Measurements from ENCODE around the gene OR2K2. TPM values are rescaled to one million over a fixed set of nuclear protein-coding genes. Genes with fewer than 3 reads are reported as not detected.

OR2K2 gene
- total and polyA plus RNA-seq, 9 of the 15 experiments (the other 6 are each of a cell fraction or from before 2014, with no cell fraction given), result not detected

DNA sequence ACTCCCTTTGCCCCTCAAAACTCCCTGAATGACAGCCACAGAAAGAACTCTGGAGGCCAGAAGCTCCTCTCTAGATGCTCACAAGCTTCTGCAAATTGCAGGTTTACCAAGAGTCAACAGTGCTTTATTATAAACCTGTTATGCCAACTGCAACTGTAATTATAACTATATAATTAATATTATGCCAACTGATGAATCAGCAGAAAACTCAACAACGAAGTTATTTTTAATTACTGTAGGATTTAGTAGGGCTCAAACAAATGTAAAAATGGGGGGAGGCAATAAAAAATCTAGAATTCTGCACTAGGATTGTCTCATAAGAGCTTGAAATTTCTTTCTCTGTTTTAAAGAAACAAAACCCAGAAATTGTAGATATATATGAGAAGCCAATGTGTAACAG, 37.0 kb upstream of the OR2K2 start (continued):
- TF ChIP-seq, protein P1, sequence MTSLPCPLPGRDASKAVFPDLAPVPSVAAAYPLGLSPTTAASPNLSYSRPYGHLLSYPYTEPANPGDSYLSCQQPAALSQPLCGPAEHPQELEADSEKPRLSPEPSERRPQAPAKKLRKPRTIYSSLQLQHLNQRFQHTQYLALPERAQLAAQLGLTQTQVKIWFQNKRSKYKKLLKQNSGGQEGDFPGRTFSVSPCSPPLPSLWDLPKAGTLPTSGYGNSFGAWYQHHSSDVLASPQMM (CRISPR knock-in tag; IDR thresholded peaks at IDR 0.05), result no peak
- TF ChIP-seq ZNF324 (CRISPR knock-in tag; IDR thresholded peaks at IDR 0.05), result no peak
- no peak for TF ChIP-seq TAF9B (IDR thresholded peaks at IDR 0.05; ENCODE audit: partially characterized antibody)
- TF ChIP-seq XRCC4 (IDR thresholded peaks at IDR 0.05; ENCODE audit: extremely low read depth, insufficient read depth, insufficient read length), result no peak
- TF ChIP-seq PHB (CRISPR knock-in tag; IDR thresholded peaks at IDR 0.05), result no peak
- no peak for TF ChIP-seq ZNF263 (CRISPR knock-in tag; IDR thresholded peaks at IDR 0.05; ENCODE audit: borderline replicate concordance)
- TF ChIP-seq MAFG (tag; conservative IDR thresholded peaks at IDR 0.05), result peak; percentile 58
- no peak for TF ChIP-seq ESRRB (CRISPR knock-in tag; IDR thresholded peaks at IDR 0.05; ENCODE audit: borderline replicate concordance)
- TF ChIP-seq ZNF780A (CRISPR knock-in tag; IDR thresholded peaks at IDR 0.05), result no peak
- no peak for TF ChIP-seq NFXL1 (CRISPR knock-in tag; IDR thresholded peaks at IDR 0.05)
- no peak for TF ChIP-seq ZNF57 (CRISPR knock-in tag; IDR thresholded peaks at IDR 0.05)
- TF ChIP-seq KLF16 (IDR thresholded peaks at IDR 0.05), result no peak
- no peak for TF ChIP-seq CHD1 (IDR thresholded peaks at IDR 0.05; ENCODE audit: low read length)
- peak; percentile 58; the same call in 1 of the 2 replicates for TF ChIP-seq C11orf30 (IDR thresholded peaks at IDR 0.05; ENCODE audit: low read depth)
- TF ChIP-seq CBX5 (IDR thresholded peaks at IDR 0.05; ENCODE audit: borderline replicate concordance, low read depth), result no peak
- TF ChIP-seq, protein P2, sequence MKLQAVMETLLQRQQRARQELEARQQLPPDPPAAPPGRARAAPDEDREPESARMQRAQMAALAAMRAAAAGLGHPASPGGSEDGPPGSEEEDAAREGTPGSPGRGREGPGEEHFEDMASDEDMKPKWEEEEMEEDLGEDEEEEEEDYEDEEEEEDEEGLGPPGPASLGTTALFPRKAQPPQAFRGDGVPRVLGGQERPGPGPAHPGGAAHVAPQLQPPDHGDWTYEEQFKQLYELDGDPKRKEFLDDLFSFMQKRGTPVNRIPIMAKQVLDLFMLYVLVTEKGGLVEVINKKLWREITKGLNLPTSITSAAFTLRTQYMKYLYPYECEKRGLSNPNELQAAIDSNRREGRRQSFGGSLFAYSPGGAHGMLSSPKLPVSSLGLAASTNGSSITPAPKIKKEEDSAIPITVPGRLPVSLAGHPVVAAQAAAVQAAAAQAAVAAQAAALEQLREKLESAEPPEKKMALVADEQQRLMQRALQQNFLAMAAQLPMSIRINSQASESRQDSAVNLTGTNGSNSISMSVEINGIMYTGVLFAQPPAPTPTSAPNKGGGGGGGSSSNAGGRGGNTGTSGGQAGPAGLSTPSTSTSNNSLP (IDR thresholded peaks at IDR 0.05; ENCODE audit: borderline replicate concordance, low read depth, low read length), result no peak
- no peak for TF ChIP-seq HMG20B (CRISPR knock-in tag; IDR thresholded peaks at IDR 0.05)
- TF ChIP-seq, protein P3, sequence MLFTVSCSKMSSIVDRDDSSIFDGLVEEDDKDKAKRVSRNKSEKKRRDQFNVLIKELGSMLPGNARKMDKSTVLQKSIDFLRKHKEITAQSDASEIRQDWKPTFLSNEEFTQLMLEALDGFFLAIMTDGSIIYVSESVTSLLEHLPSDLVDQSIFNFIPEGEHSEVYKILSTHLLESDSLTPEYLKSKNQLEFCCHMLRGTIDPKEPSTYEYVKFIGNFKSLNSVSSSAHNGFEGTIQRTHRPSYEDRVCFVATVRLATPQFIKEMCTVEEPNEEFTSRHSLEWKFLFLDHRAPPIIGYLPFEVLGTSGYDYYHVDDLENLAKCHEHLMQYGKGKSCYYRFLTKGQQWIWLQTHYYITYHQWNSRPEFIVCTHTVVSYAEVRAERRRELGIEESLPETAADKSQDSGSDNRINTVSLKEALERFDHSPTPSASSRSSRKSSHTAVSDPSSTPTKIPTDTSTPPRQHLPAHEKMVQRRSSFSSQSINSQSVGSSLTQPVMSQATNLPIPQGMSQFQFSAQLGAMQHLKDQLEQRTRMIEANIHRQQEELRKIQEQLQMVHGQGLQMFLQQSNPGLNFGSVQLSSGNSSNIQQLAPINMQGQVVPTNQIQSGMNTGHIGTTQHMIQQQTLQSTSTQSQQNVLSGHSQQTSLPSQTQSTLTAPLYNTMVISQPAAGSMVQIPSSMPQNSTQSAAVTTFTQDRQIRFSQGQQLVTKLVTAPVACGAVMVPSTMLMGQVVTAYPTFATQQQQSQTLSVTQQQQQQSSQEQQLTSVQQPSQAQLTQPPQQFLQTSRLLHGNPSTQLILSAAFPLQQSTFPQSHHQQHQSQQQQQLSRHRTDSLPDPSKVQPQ (CRISPR knock-in tag; IDR thresholded peaks at IDR 0.05; ENCODE audit: borderline replicate concordance), result no peak

Data from K562 (cell line).